K562 (cell line): ENCODE data around the gene CEP131.

Experiments used
- CBX5 ChIP-seq: IDR thresholded peaks from 2 replicates; pipeline ENCODE4 v1.6.1; 2014; ENCODE audit warnings: low read depth, borderline replicate concordance
- GABPA ChIP-seq: fragments of 200-800 bp; sonication (Bioruptor generic); conservative IDR thresholded peaks from 2 replicates; pipeline ENCODE4 v1.6.1; 2016; ENCODE audit warnings: low read depth, missing genetic modification characterization, missing compliant biosample characterization
- MAFK ChIP-seq: IDR thresholded peaks from 2 replicates; pipeline ENCODE4 v1.6.1; 2011; ENCODE audit warnings: low read length, improper control_type of control experiment
- POLR2AphosphoS5 ChIP-seq: IDR thresholded peaks from 2 replicates; pipeline ENCODE4 v1.6.1; 2011; ENCODE audit warnings: mild to moderate bottlenecking, low read depth, low read length, moderate library complexity; ENCODE audit not compliant: control insufficient read depth, insufficient read depth
- PRPF4 ChIP-seq: fragments of 200-400 bp; formaldehyde crosslinking; IDR thresholded peaks from one replicate; pipeline ENCODE4 v1.6.1; 2017; ENCODE audit warnings: low read length, low read depth, mild to moderate bottlenecking; ENCODE audit not compliant: insufficient read depth, poor library complexity, severe bottlenecking
- RHOXF2B ChIP-seq: fragments of 250-450 bp; sonication (Bioruptor Pico); conservative IDR thresholded peaks from 2 replicates; pipeline ENCODE4 v1.5.1; 2021
- TAF1 ChIP-seq: IDR thresholded peaks from 2 replicates; pipeline ENCODE4 v1.6.1; 2011; ENCODE audit warnings: mild to moderate bottlenecking, low read length, moderate library complexity; ENCODE audit not compliant: insufficient read depth, control insufficient read depth, severe bottlenecking; ENCODE audit errors: extremely low read depth
- TBP ChIP-seq: optimal IDR thresholded peaks from 2 replicates; pipeline ENCODE3; 2011; ENCODE audit warnings: low read depth, low read length, improper control_type of control experiment
- ZNF140 ChIP-seq: fragments of 250-450 bp; sonication (Bioruptor Pico); IDR thresholded peaks from 2 replicates; pipeline ENCODE4 v1.8.0; 2021; ENCODE audit warnings: moderate library complexity, mild to moderate bottlenecking, inconsistent platforms
- TF ChIP-seq, protein P1 (sequence below), 3 experiments: IDR thresholded peaks in 2 of 3; conservative IDR thresholded peaks in 1 of 3; 2 replicates each; pipeline ENCODE4 v1.5.1; 2011 to 2012; ENCODE audit warnings: low read length in 3 of 3, mild to moderate bottlenecking in 3 of 3, control low read depth in 2 of 3, improper control_type of control experiment in 1 of 3, inconsistent platforms in 1 of 3, low read depth in 1 of 3, mixed read lengths in 1 of 3, moderate library complexity in 1 of 3; ENCODE audit not compliant: insufficient read depth in 2 of 3
- TF ChIP-seq, protein P2 (sequence below): sonication (generic); formaldehyde crosslinking; IDR thresholded peaks from 2 replicates; pipeline ENCODE4 v1.8.1; 2022; ENCODE audit warnings: missing genetic modification reagents
- TF ChIP-seq, protein P3 (sequence below): sonication (generic); formaldehyde crosslinking; IDR thresholded peaks from 2 replicates; pipeline ENCODE4 v1.8.0; 2022; ENCODE audit warnings: missing genetic modification reagents, mild to moderate bottlenecking, moderate library complexity, borderline replicate concordance

DNA sequence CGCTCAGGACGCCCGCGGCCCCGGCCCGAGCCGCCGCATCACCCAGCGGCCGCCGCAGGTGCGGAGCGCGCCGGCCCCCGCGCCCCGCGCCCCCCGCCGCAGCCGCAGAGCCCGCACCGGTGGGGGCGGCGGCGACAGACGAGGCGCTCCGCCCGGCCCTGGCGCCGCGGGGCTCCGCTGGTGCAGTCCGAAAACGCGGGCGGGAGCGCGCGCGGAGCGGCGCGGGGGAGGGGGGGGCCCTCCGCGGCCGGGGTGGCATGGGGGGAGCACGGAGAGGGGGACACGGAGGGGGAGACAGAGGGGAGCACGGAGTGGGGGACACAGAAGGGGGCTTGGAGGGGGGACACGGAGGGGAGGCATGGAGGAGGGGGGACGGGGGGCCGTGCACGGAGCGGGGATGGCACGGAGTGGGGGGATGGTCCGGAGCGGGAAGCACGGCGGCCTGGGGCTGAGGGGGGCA is 56.7 kb downstream of the CEP131 start, which contains the start of gene AATK:
- TF ChIP-seq CBX5, result no peak
- TF ChIP-seq MAFK, result no peak
- no peak for TF ChIP-seq GABPA (tag)
- TF ChIP-seq, protein P1, sequence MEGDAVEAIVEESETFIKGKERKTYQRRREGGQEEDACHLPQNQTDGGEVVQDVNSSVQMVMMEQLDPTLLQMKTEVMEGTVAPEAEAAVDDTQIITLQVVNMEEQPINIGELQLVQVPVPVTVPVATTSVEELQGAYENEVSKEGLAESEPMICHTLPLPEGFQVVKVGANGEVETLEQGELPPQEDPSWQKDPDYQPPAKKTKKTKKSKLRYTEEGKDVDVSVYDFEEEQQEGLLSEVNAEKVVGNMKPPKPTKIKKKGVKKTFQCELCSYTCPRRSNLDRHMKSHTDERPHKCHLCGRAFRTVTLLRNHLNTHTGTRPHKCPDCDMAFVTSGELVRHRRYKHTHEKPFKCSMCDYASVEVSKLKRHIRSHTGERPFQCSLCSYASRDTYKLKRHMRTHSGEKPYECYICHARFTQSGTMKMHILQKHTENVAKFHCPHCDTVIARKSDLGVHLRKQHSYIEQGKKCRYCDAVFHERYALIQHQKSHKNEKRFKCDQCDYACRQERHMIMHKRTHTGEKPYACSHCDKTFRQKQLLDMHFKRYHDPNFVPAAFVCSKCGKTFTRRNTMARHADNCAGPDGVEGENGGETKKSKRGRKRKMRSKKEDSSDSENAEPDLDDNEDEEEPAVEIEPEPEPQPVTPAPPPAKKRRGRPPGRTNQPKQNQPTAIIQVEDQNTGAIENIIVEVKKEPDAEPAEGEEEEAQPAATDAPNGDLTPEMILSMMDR (IDR thresholded peaks at IDR 0.05 in 2 of 3, conservative IDR thresholded peaks at IDR 0.05 in 1 of 3; ENCODE audit: insufficient read depth in 2 of 3, low read depth in 1 of 3, low read length in 3 of 3), result no peak
- TF ChIP-seq RHOXF2B (CRISPR knock-in tag), result no peak
- no peak for TF ChIP-seq PRPF4
- TF ChIP-seq ZNF140 (CRISPR knock-in tag), result no peak
- no peak for TF ChIP-seq POLR2AphosphoS5
- TF ChIP-seq TAF1, result no peak
- no peak for TF ChIP-seq TBP
- TF ChIP-seq, protein P2, sequence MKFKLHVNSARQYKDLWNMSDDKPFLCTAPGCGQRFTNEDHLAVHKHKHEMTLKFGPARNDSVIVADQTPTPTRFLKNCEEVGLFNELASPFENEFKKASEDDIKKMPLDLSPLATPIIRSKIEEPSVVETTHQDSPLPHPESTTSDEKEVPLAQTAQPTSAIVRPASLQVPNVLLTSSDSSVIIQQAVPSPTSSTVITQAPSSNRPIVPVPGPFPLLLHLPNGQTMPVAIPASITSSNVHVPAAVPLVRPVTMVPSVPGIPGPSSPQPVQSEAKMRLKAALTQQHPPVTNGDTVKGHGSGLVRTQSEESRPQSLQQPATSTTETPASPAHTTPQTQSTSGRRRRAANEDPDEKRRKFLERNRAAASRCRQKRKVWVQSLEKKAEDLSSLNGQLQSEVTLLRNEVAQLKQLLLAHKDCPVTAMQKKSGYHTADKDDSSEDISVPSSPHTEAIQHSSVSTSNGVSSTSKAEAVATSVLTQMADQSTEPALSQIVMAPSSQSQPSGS (CRISPR knock-in tag), result no peak
- TF ChIP-seq, protein P3, sequence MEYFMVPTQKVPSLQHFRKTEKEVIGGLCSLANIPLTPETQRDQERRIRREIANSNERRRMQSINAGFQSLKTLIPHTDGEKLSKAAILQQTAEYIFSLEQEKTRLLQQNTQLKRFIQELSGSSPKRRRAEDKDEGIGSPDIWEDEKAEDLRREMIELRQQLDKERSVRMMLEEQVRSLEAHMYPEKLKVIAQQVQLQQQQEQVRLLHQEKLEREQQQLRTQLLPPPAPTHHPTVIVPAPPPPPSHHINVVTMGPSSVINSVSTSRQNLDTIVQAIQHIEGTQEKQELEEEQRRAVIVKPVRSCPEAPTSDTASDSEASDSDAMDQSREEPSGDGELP, result no peak
